GM21619 (cell line): ENCODE measurements around the gene DNAJC1.
"Not testable (repeated sequence)": the region's sequence is repeated elsewhere in the genome, so short reads cannot be mapped to it uniquely, and the experiment has no call there.

ENCODE experiments used
- ATAC-seq: cut with Tn5 transposase; IDR thresholded peaks from one replicate; pipeline ENCODE4 v1.9.1; 2021; ENCODE audit not compliant: unreplicated experiment

DNAJC1 gene

GRCh38 chr10:21830037-21830436, 173.5 kb downstream of the DNAJC1 start:
- ATAC-seq = no peak

DNA sequence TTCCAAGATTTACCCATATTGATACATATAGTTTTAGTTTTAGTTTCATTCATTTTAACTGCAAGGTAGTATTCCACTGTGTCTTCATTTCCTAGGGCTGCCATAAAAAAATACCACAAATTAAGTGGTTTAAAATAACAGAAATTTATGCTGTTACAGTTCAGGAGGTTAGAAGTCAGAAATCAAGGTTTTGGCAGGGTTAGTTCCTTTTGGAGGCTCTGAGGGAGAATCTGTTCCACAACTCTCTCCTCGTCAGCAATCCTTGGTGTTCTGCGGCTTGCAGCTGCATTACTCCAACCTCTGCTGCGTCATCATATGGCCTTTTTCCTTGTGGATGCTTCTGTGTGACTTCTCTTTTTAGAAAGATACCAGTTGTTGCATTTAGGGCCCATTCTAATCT, 176.2 kb downstream of the DNAJC1 start:
- no peak for ATAC-seq

- no peak for ATAC-seq
Measured at GRCh38 chr10:21826725-21827124, 176.8 kb downstream of the DNAJC1 start.

GRCh38 chr10:21825345-21825744, 178.2 kb downstream of the DNAJC1 start:
- no peak for ATAC-seq

DNA sequence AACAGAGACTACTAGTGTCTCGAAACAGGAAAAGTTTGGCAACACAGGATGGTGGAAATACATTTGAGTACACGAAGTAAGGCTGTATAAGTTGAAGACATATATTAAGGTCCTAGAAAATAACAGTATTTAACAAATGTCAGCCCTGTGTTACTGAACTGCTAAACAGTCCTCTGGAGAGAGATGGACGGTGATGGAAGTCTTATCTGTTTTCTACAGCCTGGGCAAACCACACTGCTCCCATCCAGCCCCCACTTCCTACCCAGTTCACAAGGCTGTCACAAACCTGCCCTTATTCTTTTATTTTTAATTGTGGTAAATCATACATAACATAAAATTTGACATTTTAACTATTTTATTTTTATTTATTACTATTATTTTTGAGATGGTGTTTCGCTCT, 179.1 kb downstream of the DNAJC1 start:
- ATAC-seq = no peak

GRCh38 chr10:21823617-21824016, 179.9 kb downstream of the DNAJC1 start:
- ATAC-seq = no peak

GRCh38 chr10:21822273-21822672, 181.3 kb downstream of the DNAJC1 start:
- not testable (repeated sequence) for ATAC-seq

DNA sequence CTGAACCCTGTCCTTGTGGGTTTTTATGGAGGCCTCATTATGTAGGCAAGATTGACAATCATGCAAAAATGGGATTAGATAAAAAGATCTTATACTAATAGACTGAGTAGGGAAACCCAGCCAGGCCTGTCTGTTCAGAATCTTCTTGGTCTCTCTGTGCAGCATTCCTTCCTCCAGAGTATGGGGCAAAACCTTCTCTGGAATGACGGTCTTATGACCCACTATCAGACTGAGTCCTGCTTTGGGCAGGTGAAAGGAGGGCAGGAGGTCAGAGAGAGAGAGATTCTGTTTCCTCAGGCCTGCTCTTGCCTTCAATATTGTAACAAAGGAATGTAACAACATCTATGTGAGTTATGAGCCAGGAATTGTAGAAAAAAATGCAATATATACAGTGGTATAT, 182.6 kb downstream of the DNAJC1 start:
- no peak for ATAC-seq

GRCh38 chr10:21818416-21818815, 185.1 kb downstream of the DNAJC1 start:
- ATAC-seq = not testable (repeated sequence)

DNA sequence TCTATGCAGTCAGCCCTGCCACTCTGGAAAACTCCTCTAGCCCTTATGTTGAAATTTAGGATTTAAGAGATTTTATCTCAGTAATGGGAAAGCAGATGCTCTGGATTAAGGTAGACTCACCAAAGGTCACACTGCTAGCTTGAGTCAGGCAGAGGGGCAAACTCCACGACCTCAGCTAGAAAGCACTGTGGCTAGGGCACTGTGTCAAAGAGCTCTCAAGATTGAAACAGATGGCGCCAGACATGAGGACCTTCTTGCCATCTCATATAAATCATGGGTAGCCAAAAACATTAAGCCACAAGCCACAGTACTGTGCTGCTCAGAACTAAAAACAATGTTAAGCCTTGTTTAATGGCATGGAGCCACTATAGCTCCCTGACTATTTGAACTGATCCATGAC, 188.7 kb downstream of the DNAJC1 start:
- no peak for ATAC-seq

DNA sequence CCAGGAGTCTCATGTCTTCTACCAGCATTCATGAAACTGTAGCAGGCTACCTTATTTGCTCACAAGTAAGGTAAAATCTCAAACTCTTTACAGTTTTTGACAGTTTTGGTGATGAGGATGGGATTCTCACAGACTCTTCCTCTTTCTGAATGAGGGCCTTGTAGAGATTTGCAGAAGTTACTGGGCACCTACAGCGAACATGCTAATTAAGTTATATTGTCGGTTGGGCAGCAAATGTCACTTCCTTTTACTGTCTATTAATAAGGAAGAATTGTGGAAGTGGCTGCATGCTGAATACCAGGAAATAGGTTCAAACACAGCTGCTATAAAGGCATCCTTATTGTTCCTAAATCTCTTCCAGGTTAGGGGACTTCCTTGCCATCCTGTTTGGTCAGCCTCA, 189.6 kb downstream of the DNAJC1 start:
- no peak for ATAC-seq

- no peak for ATAC-seq
Measured at GRCh38 chr10:21811245-21811585, 192.3 kb downstream of the DNAJC1 start.

DNA sequence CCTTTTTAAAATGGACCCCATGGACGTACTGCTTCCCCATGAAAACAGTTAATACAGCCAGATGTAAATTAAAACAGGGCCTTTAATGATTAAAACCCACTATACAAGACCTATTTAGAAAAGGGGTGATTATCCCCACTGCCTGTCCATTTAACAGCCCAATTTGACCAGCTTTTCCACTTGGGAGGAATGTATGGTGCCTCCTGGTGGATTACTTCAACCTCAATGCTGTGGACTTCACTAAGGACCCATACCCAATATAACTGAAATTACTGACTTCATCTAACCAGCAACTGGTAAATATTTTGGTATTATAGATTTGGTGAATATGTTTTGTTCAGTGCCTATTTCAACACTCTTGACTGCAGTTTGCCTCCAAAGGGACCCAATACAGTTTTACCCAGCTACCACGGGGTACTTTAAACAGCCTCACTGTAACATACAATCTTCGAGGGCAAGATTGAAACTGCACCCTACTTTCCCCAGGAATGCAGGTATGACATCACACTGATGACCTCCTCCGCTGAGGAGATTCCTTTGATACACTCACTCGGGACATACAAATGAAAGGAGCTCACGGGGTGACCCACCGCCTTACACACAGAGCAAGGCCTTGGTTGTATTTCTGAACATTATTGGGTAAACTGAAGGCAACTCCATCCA, 192.8 kb downstream of the DNAJC1 start:
- ATAC-seq = no peak

DNA sequence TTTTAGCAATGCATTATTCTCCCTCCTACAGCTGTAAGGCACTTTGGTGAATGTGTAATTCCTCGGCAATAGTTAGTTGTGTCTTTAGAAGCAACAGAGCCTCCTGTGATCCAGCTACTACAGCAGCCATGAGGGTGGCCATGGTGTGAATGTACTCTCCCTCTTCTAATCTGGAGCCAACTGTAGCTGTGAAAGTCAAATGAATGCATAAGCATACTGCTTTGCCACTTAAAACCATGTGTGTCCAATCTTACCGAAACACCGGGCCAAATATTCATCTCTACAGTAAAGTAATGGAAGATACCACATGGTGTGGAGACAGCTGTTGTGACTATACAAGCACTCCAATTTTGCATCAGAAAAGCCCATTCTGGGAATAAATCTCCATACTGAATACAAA, 195.0 kb downstream of the DNAJC1 start:
- ATAC-seq = no peak

DNA sequence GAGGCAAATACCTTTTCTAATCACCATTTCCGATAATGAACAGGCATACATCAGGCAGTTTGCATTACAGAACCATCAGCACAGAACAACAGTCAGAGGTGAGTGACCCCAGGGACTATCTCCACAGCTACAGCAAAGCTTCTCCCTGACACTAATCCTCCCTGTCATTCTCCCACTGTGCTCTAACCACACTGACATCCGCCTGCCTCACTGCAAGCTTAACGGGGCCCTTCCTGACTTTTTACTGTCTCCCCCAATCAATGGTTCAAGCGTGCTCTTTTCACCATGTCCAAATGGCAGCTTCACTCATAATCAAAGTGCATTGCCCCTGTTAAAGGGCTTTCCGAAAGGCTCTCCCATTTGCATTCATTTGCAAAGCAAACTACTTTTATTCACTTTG, 196.3 kb downstream of the DNAJC1 start:
- ATAC-seq = no peak

DNA sequence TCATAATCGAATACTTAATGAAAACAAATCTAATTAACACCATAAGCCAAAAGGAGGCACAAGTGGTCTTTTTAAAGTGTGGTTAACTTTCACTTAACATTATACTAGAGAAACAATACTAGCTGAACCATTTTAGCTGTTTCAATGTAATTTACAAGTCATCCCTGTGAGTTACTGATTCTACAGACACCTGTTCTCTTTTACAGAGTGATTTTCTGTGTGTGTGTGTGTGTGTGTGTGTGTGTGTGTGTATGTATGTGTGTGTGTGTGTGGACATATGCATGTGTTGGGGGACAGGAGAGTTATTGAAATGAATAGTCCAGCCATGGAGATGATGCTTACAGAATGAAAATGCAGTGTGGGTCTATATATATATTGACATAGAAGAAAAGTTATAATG, 200.2 kb downstream of the DNAJC1 start:
- ATAC-seq = no peak

GRCh38 chr10:21801609-21802008, 201.9 kb downstream of the DNAJC1 start:
- no peak for ATAC-seq

GRCh38 chr10:21797984-21798765, 205.4 kb downstream of the DNAJC1 start:
- no peak for ATAC-seq

DNA sequence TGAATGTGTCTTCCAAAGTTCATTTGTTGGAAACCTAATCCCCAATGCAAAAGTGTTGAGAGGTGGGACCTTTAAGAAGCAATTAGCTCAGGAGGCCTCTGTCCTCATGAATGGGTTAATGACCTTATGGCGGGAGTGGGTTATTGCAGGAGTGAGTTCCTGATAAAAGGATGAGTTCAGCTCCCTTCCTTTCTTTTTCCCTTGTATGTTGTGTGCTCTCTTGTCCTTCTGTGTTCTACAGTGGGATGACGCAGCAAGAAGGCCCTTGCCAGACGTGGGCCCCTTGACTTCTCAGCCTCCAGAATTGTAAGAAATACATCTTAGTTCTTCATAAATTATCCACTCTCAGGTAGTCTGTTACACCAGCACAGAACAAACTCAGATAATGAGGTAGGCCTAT, 206.0 kb downstream of the DNAJC1 start:
- ATAC-seq = no peak

DNA sequence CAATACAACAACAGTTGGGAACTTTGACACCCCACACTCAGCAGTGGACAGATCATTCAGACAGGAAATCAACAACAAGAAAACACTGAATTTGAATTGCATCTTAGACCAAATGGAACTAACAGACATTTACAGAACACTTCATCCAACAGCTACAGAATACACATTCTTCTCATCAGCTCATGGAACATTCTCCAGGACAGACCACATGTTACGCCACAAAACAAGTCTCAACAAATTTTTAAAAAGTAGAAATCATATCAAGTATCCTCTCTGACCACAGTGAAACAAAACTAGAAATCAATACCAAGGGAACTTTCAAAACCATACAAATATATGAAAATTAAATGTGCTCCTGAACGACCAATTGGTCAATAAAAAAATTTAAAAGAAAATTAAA, 212.3 kb downstream of the DNAJC1 start:
- ATAC-seq = no peak

DNA sequence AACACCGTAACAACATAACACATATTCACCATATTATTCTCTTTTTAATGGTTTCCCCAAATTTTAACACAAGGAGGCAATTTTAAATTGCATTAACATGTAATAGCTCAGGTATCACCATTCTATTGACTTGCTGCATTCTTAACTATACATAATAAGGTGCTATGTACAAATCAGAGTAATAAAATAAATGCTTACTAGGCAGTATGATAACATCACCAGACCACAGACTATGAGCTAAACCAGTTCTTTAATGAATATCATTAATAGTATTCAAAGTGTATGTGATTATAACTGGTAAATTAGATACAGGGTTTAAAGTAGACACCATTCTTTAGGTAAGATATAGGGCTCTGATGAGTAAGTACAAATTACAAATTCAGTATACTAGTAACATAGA, 226.6 kb downstream of the DNAJC1 start:
- ATAC-seq = no peak

DNA sequence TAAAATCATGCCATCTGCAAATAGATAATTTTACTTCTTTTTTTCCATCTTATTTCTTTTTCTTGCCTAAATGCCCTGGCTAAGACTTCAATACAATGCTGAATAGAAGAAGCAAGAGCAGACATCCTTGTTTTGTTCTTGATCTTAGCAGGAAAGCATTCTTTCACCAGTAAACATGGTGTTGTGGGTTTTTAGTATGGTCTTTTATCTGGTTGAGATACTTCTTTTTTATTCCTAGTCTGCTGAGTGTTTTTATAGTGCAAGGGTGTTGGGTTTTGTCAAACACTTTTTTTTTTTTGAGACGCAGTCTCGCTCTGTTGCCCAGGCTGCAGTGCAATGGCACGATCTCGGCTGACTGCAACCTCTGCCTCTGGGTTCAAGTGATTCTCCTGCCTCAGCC, 232.3 kb downstream of the DNAJC1 start:
- no peak for ATAC-seq

DNA sequence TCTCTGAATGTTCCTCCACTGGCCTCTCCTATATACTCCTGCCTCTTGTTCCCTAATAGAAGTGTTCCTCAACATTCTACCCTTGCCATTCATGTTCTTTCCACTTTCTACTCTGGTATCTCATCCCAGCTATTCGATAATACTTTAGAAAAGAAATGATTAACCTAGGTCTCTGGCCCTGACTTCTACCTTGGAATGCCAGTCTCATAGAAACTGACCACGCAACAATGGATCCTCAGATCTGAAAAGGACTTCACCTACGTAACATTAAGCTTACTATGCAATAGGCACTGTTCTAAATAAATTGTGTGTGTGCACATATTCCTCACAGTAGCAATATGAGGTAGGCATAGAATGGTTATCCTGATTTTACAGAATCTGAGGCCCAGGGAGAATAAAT, 234.5 kb downstream of the DNAJC1 start:
- no peak for ATAC-seq
